WTC11 (cell line): Measurements from ENCODE around the gene SLC29A3. TPM values are rescaled to one million over a fixed set of nuclear protein-coding genes. Genes with fewer than 3 reads are reported as not detected.

Source experiments
- ATAC-seq: fragments of 200-7000 bp; cut with Tn5 transposase; 2 replicates; pipeline ENCODE4 v1.10.0; 2021; ENCODE audit warnings: mild to moderate bottlenecking, moderate library complexity
- CTCF ChIA-PET: fragments of 300-600 bp; sonication (Branson Sonifier 250); formaldehyde crosslinking; loops from one replicate; lab custom pipeline; 2021; ENCODE audit warnings: antibody characterized with exemption; lab: Charles Lee
- POLR2A ChIA-PET: fragments of 350-600 bp; sonication (Branson Sonifier 250); formaldehyde crosslinking; loops from one replicate; lab custom pipeline; 2021; ENCODE audit warnings: antibody characterized with exemption; lab: Charles Lee
- DNase-seq: peaks from one replicate; pipeline ENCODE4 v3.0.0; 2021; ENCODE audit warnings: low spot score
- H3K27ac Mint-ChIP-seq: 2 replicates; pipeline ENCODE4 v1.8.0; 2021; ENCODE audit warnings: mixed read lengths
- H3K27me3 Mint-ChIP-seq: 2 replicates; pipeline ENCODE4 v1.8.0; 2021; ENCODE audit warnings: low read depth, mild to moderate bottlenecking, moderate library complexity, mixed read lengths
- H3K36me3 Mint-ChIP-seq: 2 replicates; pipeline ENCODE4 v1.8.0; 2021; ENCODE audit warnings: mixed read lengths
- H3K4me1 Mint-ChIP-seq: 2 replicates; pipeline ENCODE4 v1.8.0; 2022; ENCODE audit warnings: mixed read lengths
- H3K4me3 Mint-ChIP-seq: 2 replicates; pipeline ENCODE4 v1.8.0; 2021; ENCODE audit warnings: mild to moderate bottlenecking, moderate library complexity, mixed read lengths
- H3K9me3 Mint-ChIP-seq: 2 replicates; pipeline ENCODE4 v1.8.0; 2021; ENCODE audit warnings: mixed read lengths
- ATF6 ChIP-seq: sonication (generic); formaldehyde crosslinking; IDR thresholded peaks from 2 replicates; pipeline ENCODE4 v1.8.1; 2023; ENCODE audit warnings: mild to moderate bottlenecking, missing genetic modification reagents
- CDX4 ChIP-seq: fragments of 250-450 bp; sonication (Bioruptor Pico); IDR thresholded peaks from 2 replicates; pipeline ENCODE4 v1.9.0; 2021; ENCODE audit warnings: moderate library complexity, mild to moderate bottlenecking, inconsistent platforms, borderline replicate concordance
- E2F1 ChIP-seq: sonication (generic); formaldehyde crosslinking; IDR thresholded peaks from 2 replicates; pipeline ENCODE4 v1.8.0; 2022; ENCODE audit warnings: mild to moderate bottlenecking, missing genetic modification reagents
- E2F4 ChIP-seq: sonication (generic); formaldehyde crosslinking; IDR thresholded peaks from 2 replicates; pipeline ENCODE4 v1.8.1; 2022; ENCODE audit warnings: low read depth, mild to moderate bottlenecking, moderate library complexity, missing genetic modification reagents, borderline replicate concordance
- EMX1 ChIP-seq: fragments of 250-450 bp; sonication (Bioruptor Pico); IDR thresholded peaks from 2 replicates; pipeline ENCODE4 v1.8.0; 2021; ENCODE audit warnings: mild to moderate bottlenecking
- ESRRA ChIP-seq: sonication (generic); formaldehyde crosslinking; IDR thresholded peaks from 2 replicates; pipeline ENCODE4 v1.8.1; 2022; ENCODE audit warnings: mild to moderate bottlenecking, missing genetic modification reagents, borderline replicate concordance
- ETV6 ChIP-seq: sonication (generic); formaldehyde crosslinking; IDR thresholded peaks from 2 replicates; pipeline ENCODE4 v1.8.1; 2022; ENCODE audit warnings: mild to moderate bottlenecking, missing genetic modification reagents
- FOXP1 ChIP-seq: sonication (generic); formaldehyde crosslinking; IDR thresholded peaks from 2 replicates; pipeline ENCODE4 v1.8.0; 2022; ENCODE audit warnings: missing genetic modification reagents, mild to moderate bottlenecking, moderate library complexity, borderline replicate concordance
- GTF2I ChIP-seq: fragments of 250-450 bp; sonication (Bioruptor Pico); conservative IDR thresholded peaks from 2 replicates; pipeline ENCODE4 v1.4.0; 2021; ENCODE audit warnings: mild to moderate bottlenecking
- NFE2L1 ChIP-seq: sonication (generic); formaldehyde crosslinking; IDR thresholded peaks from 2 replicates; pipeline ENCODE4 v1.8.1; 2023; ENCODE audit warnings: missing genetic modification reagents
- RELA ChIP-seq: sonication (generic); formaldehyde crosslinking; IDR thresholded peaks from 2 replicates; pipeline ENCODE4 v1.8.1; 2022; ENCODE audit warnings: missing genetic modification reagents, mild to moderate bottlenecking, borderline replicate concordance
- USF1 ChIP-seq: sonication (generic); formaldehyde crosslinking; IDR thresholded peaks from 2 replicates; pipeline ENCODE4 v1.8.0; 2022; ENCODE audit warnings: mild to moderate bottlenecking, missing genetic modification reagents
- ZMAT4 ChIP-seq: fragments of 250-450 bp; sonication (Bioruptor Pico); IDR thresholded peaks from 2 replicates; pipeline ENCODE4 v1.9.0; 2021; ENCODE audit warnings: mild to moderate bottlenecking
- ZNF138 ChIP-seq: sonication (generic); formaldehyde crosslinking; conservative IDR thresholded peaks from 2 replicates; pipeline ENCODE4 v1.8.1; 2022; ENCODE audit warnings: mild to moderate bottlenecking, moderate library complexity, missing genetic modification reagents
- ZNF671 ChIP-seq: fragments of 250-450 bp; sonication (Bioruptor Pico); IDR thresholded peaks from 2 replicates; pipeline ENCODE4 v1.8.0; 2021; ENCODE audit warnings: mild to moderate bottlenecking
- total RNA-seq: library from RNA; stranded (reverse); gene quantifications from 3 replicates; pipeline ENCODE4 v1.2.3, GENCODE V29; 2021

The SLC29A3 gene
- total RNA-seq, 1 experiment from 2014 or later: 9.2 TPM

- Mint-ChIP-seq H3K27ac (no peak overlapping the region), H3K4me3 (no peak overlapping the region), H3K27me3 (no peaks in the 10 kb centered on the region; the same call in 1 of the 2 replicates), H3K36me3 (no peaks in the 10 kb centered on the region), H3K4me1 (peaks cover 47% of the 10 kb centered on the region), H3K9me3 (no peaks in the 10 kb centered on the region)
- CTCF ChIA-PET: interaction anchor here (1.0 to 1.6 kb wide), 3 partner anchors 9 to 348 kb away, joined by 4 read pairs; no protein-coding TSS in a partner anchor
- DNase-seq: no peak
- no peak for ATAC-seq
- POLR2A ChIA-PET: no interaction called here
- TF ChIP-seq ESRRA (CRISPR knock-in tag): no peak
- no peak for TF ChIP-seq ZMAT4 (CRISPR knock-in tag)
- TF ChIP-seq EMX1 (CRISPR knock-in tag): no peak
- no peak for TF ChIP-seq ETV6 (CRISPR knock-in tag)
- no peak for TF ChIP-seq FOXP1 (CRISPR knock-in tag)
- no peak for TF ChIP-seq ATF6
- no peak for TF ChIP-seq NFE2L1 (CRISPR knock-in tag)
- TF ChIP-seq USF1 (CRISPR knock-in tag): no peak
- no peak for TF ChIP-seq E2F1 (CRISPR knock-in tag)
- no peak for TF ChIP-seq GTF2I (CRISPR knock-in tag)
- no peak for TF ChIP-seq E2F4 (CRISPR knock-in tag)
- TF ChIP-seq ZNF671 (CRISPR knock-in tag): no peak
- TF ChIP-seq ZNF138 (CRISPR knock-in tag): no peak
Measured at GRCh38 chr10:71349406-71349805, 30.3 kb downstream of the SLC29A3 start.

GRCh38 chr10:71351087-71351486, 32.0 kb downstream of the SLC29A3 start:
- TF ChIP-seq USF1 (CRISPR knock-in tag) (no peak), RELA (CRISPR knock-in tag) (no peak), CDX4 (CRISPR knock-in tag) (no peak), GTF2I (CRISPR knock-in tag) (no peak)
- DNase-seq (no peak), ATAC-seq (no peak)
- Mint-ChIP-seq H3K27me3 (no peaks in the 10 kb centered on the region; the same call in 1 of the 2 replicates), H3K4me3 (no peak overlapping the region), H3K27ac (no peak overlapping the region), H3K4me1 (peaks cover 31% of the 10 kb centered on the region), H3K9me3 (no peaks in the 10 kb centered on the region), H3K36me3 (no peaks in the 10 kb centered on the region)
- ChIA-PET POLR2A (no interaction called here), CTCF (interaction anchor here (0.7 to 1.0 kb wide), 2 partner anchors 31 to 272 kb away, joined by 3 to 4 read pairs; no protein-coding TSS in a partner anchor)
